Forelimb muscle (tissue), 1 donor: ENCODE data around the gene LGALS9B. TPM values are rescaled to one million over a fixed set of nuclear protein-coding genes. Genes with fewer than 3 reads are reported as not detected.
"Not testable (repeated sequence)": the region's sequence is repeated elsewhere in the genome, so short reads cannot be mapped to it uniquely, and the experiment has no call there.

Experiments used
- DNase-seq: peaks from one replicate; pipeline ENCODE4 v3.0.0-alpha.2; 2013; ENCODE audit warnings: low read depth
- polyA plus RNA-seq: library from polyadenylated mRNA; unstranded; fragments of 120-200 nt; gene quantifications from one replicate; pipeline ENCODE4 v1.2.1, GENCODE V29; 2013; ENCODE audit not compliant: insufficient read length

Gene LGALS9B
- polyA plus RNA-seq, result not detected

GRCh38 chr17:20467447-20467846, at the start of gene LGALS9B:
Gene LGALS9B, minus strand, starts transcription at chr17:20467539. Its CDS starts 69 bp downstream, at chr17:20467470.
- not testable (repeated sequence) for DNase-seq

GRCh38 chr17:20516986-20517385, 49.6 kb upstream of the LGALS9B start:
- not testable (repeated sequence) for DNase-seq

- DNase-seq, result not testable (repeated sequence)
Measured at GRCh38 chr17:20515099-20515498, 47.8 kb upstream of the LGALS9B start.

GRCh38 chr17:20513539-20513938, 46.2 kb upstream of the LGALS9B start:
- not testable (repeated sequence) for DNase-seq

GRCh38 chr17:20512378-20512777, 45.0 kb upstream of the LGALS9B start:
- not testable (repeated sequence) for DNase-seq

GRCh38 chr17:20511778-20512177, 44.4 kb upstream of the LGALS9B start:
- not testable (repeated sequence) for DNase-seq

GRCh38 chr17:20505333-20505732, 38.0 kb upstream of the LGALS9B start:
- DNase-seq, result not testable (repeated sequence)

GRCh38 chr17:20504388-20505066, 37.2 kb upstream of the LGALS9B start:
- not testable (repeated sequence) for DNase-seq

GRCh38 chr17:20501896-20502295, 34.6 kb upstream of the LGALS9B start:
- DNase-seq, result not testable (repeated sequence)

- not testable (repeated sequence) for DNase-seq
Measured at GRCh38 chr17:20500346-20500745, 33.0 kb upstream of the LGALS9B start.

GRCh38 chr17:20495420-20495819, 28.1 kb upstream of the LGALS9B start:
- not testable (repeated sequence) for DNase-seq

- DNase-seq, result not testable (repeated sequence)
Measured at GRCh38 chr17:20494735-20495134, 27.4 kb upstream of the LGALS9B start.

- DNase-seq, result not testable (repeated sequence)
Measured at GRCh38 chr17:20494147-20494546, 26.8 kb upstream of the LGALS9B start.

GRCh38 chr17:20492971-20493370, 25.6 kb upstream of the LGALS9B start:
- not testable (repeated sequence) for DNase-seq

- DNase-seq, result not testable (repeated sequence)
Measured at GRCh38 chr17:20492099-20492498, 24.8 kb upstream of the LGALS9B start.

GRCh38 chr17:20484930-20485329, 17.6 kb upstream of the LGALS9B start:
- not testable (repeated sequence) for DNase-seq

GRCh38 chr17:20479889-20480591, 12.7 kb upstream of the LGALS9B start:
- DNase-seq, result not testable (repeated sequence)

GRCh38 chr17:20477398-20478071, 10.2 kb upstream of the LGALS9B start:
- DNase-seq, result not testable (repeated sequence)

- DNase-seq, result not testable (repeated sequence)
Measured at GRCh38 chr17:20475137-20475831, 7.9 kb upstream of the LGALS9B start.

GRCh38 chr17:20474081-20474480, 6.7 kb upstream of the LGALS9B start:
- not testable (repeated sequence) for DNase-seq

- not testable (repeated sequence) for DNase-seq
Measured at GRCh38 chr17:20469946-20470345, 2.6 kb upstream of the LGALS9B start.

- DNase-seq, result not testable (repeated sequence)
Measured at GRCh38 chr17:20469107-20469506, 1.8 kb upstream of the LGALS9B start.
